ENCODE data around the gene RNF7. TPM values are rescaled to one million over a fixed set of nuclear protein-coding genes. Genes with fewer than 3 reads are reported as not detected.

Gene RNF7
- total and polyA plus RNA-seq, 2 of the 4 experiments (the other 2 are of a cell fraction), result 98.7 to 149 TPM

- CTCF ChIA-PET, result no interaction called here
- intact Hi-C loops (cut with micrococcal nuclease), result no loop called here
- WGBS, 2 experiments (ENCODE audit: extremely low coverage in 2 of 2, insufficient read length in 1 of 2), result no CpG with 5 or more reads among the region's 6 CpGs
- Histone ChIP-seq H3K18ac (ENCODE audit: low read depth, low read length) (no peak overlapping the region), H2BK20ac (ENCODE audit: low read depth, low read length) (peak overlapping the region; percentile 67), H2AK9ac (replicated peaks; ENCODE audit: low read depth, low read length, poor library complexity) (no peak overlapping the region), H3K4me2 (ENCODE audit: low read depth, low read length) (no peak overlapping the region), H3K14ac (replicated peaks; ENCODE audit: low read depth, low read length) (0 out of 2 replicates have a peak overlapping the region, but pooled peaks have one; percentile 22), H2AK5ac (ENCODE audit: low read depth, low read length) (peak overlapping the region; percentile 92), H3K27me3 (ENCODE audit: control insufficient read depth, insufficient read depth, low read length) (no peaks in the 10 kb centered on the region), H3K79me1 (ENCODE audit: low read depth in 1 of 2, low read length in 2 of 2) (peaks cover 0 to 3% of the 10 kb centered on the region in 2 experiments; a peak in 2 of 4 replicates), H3K27ac (ENCODE audit: insufficient read depth, low read length) (no peak overlapping the region), H3K4ac (ENCODE audit: low read depth, low read length) (peak overlapping the region; percentile 82), H2BK120ac (ENCODE audit: low read depth, low read length) (peak overlapping the region; percentile 85), H3K9me1 (ENCODE audit: insufficient read depth, low read length) (peaks cover 14% of the 10 kb centered on the region), H3K23ac (ENCODE audit: low read depth, low read length) (no peak overlapping the region), H2BK5ac (ENCODE audit: low read depth, low read length, poor library complexity, severe bottlenecking) (peak overlapping the region; percentile 73), H4K91ac (ENCODE audit: insufficient read depth, low read depth, low read length) (peak overlapping the region; percentile 61), H3K36me3 (ENCODE audit: control insufficient read depth, insufficient read depth, low read length) (no peaks in the 10 kb centered on the region), H3K9ac (ENCODE audit: low read depth, low read length) (no peak overlapping the region), H4K20me1 (ENCODE audit: insufficient read depth, low read length) (no peaks in the 10 kb centered on the region), H3K4me3 (ENCODE audit: insufficient read depth, low read depth, low read length) (no peak overlapping the region), H2BK15ac (ENCODE audit: low read depth, low read length) (peak overlapping the region; percentile 35), H3K56ac (ENCODE audit: extremely low read depth, insufficient read depth, low read length) (no peak overlapping the region), H2AFZ (replicated peaks; ENCODE audit: low read length, poor library complexity) (no peak overlapping the region), H3K9me3 (ENCODE audit: control insufficient read depth, insufficient read depth, low read length) (no peaks in the 10 kb centered on the region), H4K5ac (ENCODE audit: low read depth, low read length) (peak overlapping the region; percentile 97), H4K8ac (ENCODE audit: low read depth in 2 of 2, low read length in 2 of 2) (peak overlapping the region; percentile 56 to 91; a peak in 3 of 4 replicates), H3K4me1 (ENCODE audit: control insufficient read depth, insufficient read depth, low read length) (peaks cover 14% of the 10 kb centered on the region)
- ATAC-seq (ENCODE audit: low read depth) (no peak), DNase-seq (no peak)
- BruUV-seq (replicated peaks), result no TSS peak
- in situ Hi-C loops (cut with MboI; ENCODE audit: low sequenced_read_pairs), result no loop called here
- dilution Hi-C loops (cut with HindIII; ENCODE audit: low sequenced_read_pairs, unreplicated experiment), result no loop called here
- POLR2A ChIA-PET (ENCODE audit: unreplicated experiment), result no interaction called here
- TF ChIP-seq BHLHE40 (IDR thresholded peaks at IDR 0.05; ENCODE audit: low read depth, low read length) (no peak), FOS (IDR thresholded peaks at IDR 0.05; ENCODE audit: low read depth, low read length) (no peak), POLR2A (IDR thresholded peaks at IDR 0.05; ENCODE audit: low read depth, low read length) (no peak), ELK1 (IDR thresholded peaks at IDR 0.05; ENCODE audit: borderline replicate concordance, low read depth, low read length) (no peak), MAFK (IDR thresholded peaks at IDR 0.05; ENCODE audit: low read depth, low read length) (no peak), MXI1 (IDR thresholded peaks at IDR 0.05; ENCODE audit: borderline replicate concordance, low read depth, low read length) (no peak), NFE2L2 (IDR thresholded peaks at IDR 0.05; ENCODE audit: low read depth, low read length) (no peak), CTCF (conservative IDR thresholded peaks at IDR 0.05; ENCODE audit: low read depth, low read length) (no peak), RCOR1 (IDR thresholded peaks at IDR 0.05; ENCODE audit: insufficient replicate concordance, low read length) (no peak), CHD1 (IDR thresholded peaks at IDR 0.05; ENCODE audit: low read depth, low read length) (no peak)
- TF ChIP-seq, protein P1, sequence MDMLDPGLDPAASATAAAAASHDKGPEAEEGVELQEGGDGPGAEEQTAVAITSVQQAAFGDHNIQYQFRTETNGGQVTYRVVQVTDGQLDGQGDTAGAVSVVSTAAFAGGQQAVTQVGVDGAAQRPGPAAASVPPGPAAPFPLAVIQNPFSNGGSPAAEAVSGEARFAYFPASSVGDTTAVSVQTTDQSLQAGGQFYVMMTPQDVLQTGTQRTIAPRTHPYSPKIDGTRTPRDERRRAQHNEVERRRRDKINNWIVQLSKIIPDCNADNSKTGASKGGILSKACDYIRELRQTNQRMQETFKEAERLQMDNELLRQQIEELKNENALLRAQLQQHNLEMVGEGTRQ (IDR thresholded peaks at IDR 0.05; ENCODE audit: low read depth, low read length), result no peak
Observed at GRCh38 chr3:141710121-141710520, 28.0 kb upstream of the RNF7 start.

Measured in IMR-90 (cell line).